ENCODE data around the gene GPC5. TPM values are rescaled to one million over a fixed set of nuclear protein-coding genes. Genes with fewer than 3 reads are reported as not detected.

The GPC5 gene
- total and polyA plus RNA-seq, 9 of the 15 experiments (the other 6 are each of a cell fraction or from before 2014, with no cell fraction given) = 0.18 to 0.27 TPM; not detected in 7

GRCh38 chr13:91351980-91352379 lies 46.4 kb upstream of the GPC5 start:
- DNase-seq (ENCODE audit: extremely low read depth in 1 of 4, low spot score in 3 of 4) (peak in 1 of 4 experiments; percentile 42), FAIRE-seq (no peak), ATAC-seq (no peak)
- intact Hi-C loops (cut with micrococcal nuclease) (no loop called here), in situ Hi-C loops (cut with MboI) (no loop called here)
- Histone ChIP-seq H4K20me1 (replicated peaks; ENCODE audit: control insufficient read depth, insufficient read depth, low read length) (peaks cover 72% of the 10 kb centered on the region), H3K9me3 (replicated peaks; ENCODE audit: control insufficient read depth, insufficient read depth, low read depth, low read length) (no peaks in the 10 kb centered on the region), H3K9ac (ENCODE audit: insufficient read depth in 1 of 2, low read depth in 2 of 2, low read length in 2 of 2) (peak overlapping the region in 1 of 2 experiments; percentile 95; a peak in 1 of 4 replicates), H3K4me3 (no peak overlapping the region; the same call in 1 of the 2 replicates), H3K79me2 (ENCODE audit: control insufficient read depth, insufficient read depth, low read length) (peaks cover 80% of the 10 kb centered on the region), H3K4me2 (ENCODE audit: insufficient read depth, low read length) (peak overlapping the region; percentile 7; the same call in 1 of the 2 replicates), H3K27me3 (ENCODE audit: control insufficient read depth in 2 of 2, insufficient read depth in 2 of 2, low read length in 2 of 2) (no peaks in the 10 kb centered on the region), H3K4me1 (replicated peaks in 1 of 2; ENCODE audit: control insufficient read depth in 2 of 2, insufficient read depth in 2 of 2, low read length in 2 of 2) (peaks cover 17 to 24% of the 10 kb centered on the region in 2 experiments), H2AFZ (ENCODE audit: low read depth, low read length) (no peak overlapping the region), H3K27ac (ENCODE audit: extremely low read depth, low read depth, low read length) (peak overlapping the region; percentile 4; the same call in 2 of the 3 replicates), H3K36me3 (ENCODE audit: control insufficient read depth, insufficient read depth, low read length) (peaks cover 80% of the 10 kb centered on the region), H3K9me1 (ENCODE audit: control insufficient read depth, insufficient read depth, low read length) (peaks cover 14% of the 10 kb centered on the region)
- ChIA-PET POLR2A (interaction anchor here (1.3 to 4.3 kb wide), 3 partner anchors 7 to 12 kb away, joined by 4 to 54 read pairs (median 4); no protein-coding TSS in a partner anchor), CTCF (ENCODE audit: low intra/inter-chr PET ratio) (no interaction called here)
- 85% methylated on average over 2 of the region's 2 CpGs for WGBS (ENCODE audit: insufficient coverage, low coverage, missing lambda C conversion rate)
- no TSS peak for BruUV-seq (replicated peaks)
- TF ChIP-seq ZNF232 (CRISPR knock-in tag; IDR thresholded peaks at IDR 0.05) (no peak), XRCC4 (IDR thresholded peaks at IDR 0.05; ENCODE audit: extremely low read depth, insufficient read depth, insufficient read length) (no peak), NR1H2 (CRISPR knock-in tag; IDR thresholded peaks at IDR 0.05) (no peak), ARID3B (CRISPR knock-in tag; IDR thresholded peaks at IDR 0.05; ENCODE audit: borderline replicate concordance) (no peak), ZNF778 (CRISPR knock-in tag; IDR thresholded peaks at IDR 0.05) (no peak), NRF1 (conservative IDR thresholded peaks at IDR 0.05 in 1 of 2, IDR thresholded peaks at IDR 0.05 in 1 of 2) (no peak), STAT6 (CRISPR knock-in tag; IDR thresholded peaks at IDR 0.05) (0 out of 2 replicates have a peak, but pooled peaks have one; percentile 54), NELFE (IDR thresholded peaks at IDR 0.05; ENCODE audit: insufficient read depth, insufficient read length) (no peak), E2F1 (CRISPR knock-in tag; IDR thresholded peaks at IDR 0.05) (peak; percentile 61; the same call in 1 of the 2 replicates), GTF2B (IDR thresholded peaks at IDR 0.05; ENCODE audit: extremely low read depth, insufficient read length) (no peak), HMGXB4 (CRISPR knock-in tag; IDR thresholded peaks at IDR 0.05) (0 out of 2 replicates have a peak, but pooled peaks have one; percentile 50), NR0B1 (IDR thresholded peaks at IDR 0.05; ENCODE audit: partially characterized antibody) (no peak)
